Nephron (organoid): Measurements from ENCODE around the gene ZNHIT1.
A peak's percentile ranks its signal among the peaks of the same experiment; 100 is the strongest.

ENCODE experiments used
- H3K27ac Mint-ChIP-seq, 3 experiments: 2 replicates each; pipeline ENCODE4 v1.8.0; 2020; ENCODE audit warnings: mixed read lengths in 3 of 3, mild to moderate bottlenecking in 2 of 3, moderate library complexity in 1 of 3
- H3K27me3 Mint-ChIP-seq: 2 replicates; pipeline ENCODE4 v1.8.0; 2021; ENCODE audit warnings: low read depth, mild to moderate bottlenecking, moderate library complexity, mixed read lengths
- H3K36me3 Mint-ChIP-seq: 2 replicates; pipeline ENCODE4 v1.8.0; 2020; ENCODE audit warnings: low read depth, mixed read lengths
- H3K4me1 Mint-ChIP-seq: 2 replicates; pipeline ENCODE4 v1.8.0; 2020; ENCODE audit warnings: mixed read lengths
- H3K4me3 Mint-ChIP-seq, 3 experiments: 2 replicates each; pipeline ENCODE4 v1.8.0; 2020; ENCODE audit warnings: mild to moderate bottlenecking in 3 of 3, mixed read lengths in 3 of 3, moderate library complexity in 2 of 3
- H3K9me3 Mint-ChIP-seq: 2 replicates; pipeline ENCODE4 v1.8.0; 2020; ENCODE audit warnings: mixed read lengths
- TF ChIP-seq, protein P1 (sequence below), 3 experiments: fragments of 200-600 bp; sonication (generic); IDR thresholded peaks; one replicate each; pipeline ENCODE4 v1.5.0; 2021; ENCODE audit warnings: antibody characterized with exemption in 3 of 3; ENCODE audit not compliant: unreplicated experiment in 3 of 3

The ZNHIT1 gene

DNA sequence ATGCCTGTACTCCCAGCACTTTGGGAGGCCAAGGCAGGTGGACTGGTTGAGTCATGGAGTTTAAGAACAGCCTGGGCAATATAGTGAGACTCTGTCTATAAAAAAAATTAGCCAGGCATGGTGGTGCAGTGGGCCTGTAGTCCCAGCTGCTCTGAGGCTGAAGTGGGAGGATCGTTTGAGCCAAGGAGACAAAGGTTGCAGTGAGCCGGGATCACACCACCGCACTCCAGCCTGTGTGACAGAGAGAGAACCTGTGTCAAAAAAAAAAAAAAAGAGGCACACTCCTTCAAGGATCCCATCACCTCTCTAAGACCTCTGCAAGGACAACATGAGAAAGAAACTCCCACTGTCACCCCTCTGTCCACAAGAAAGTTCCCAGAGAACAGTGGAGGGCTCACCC, 42.3 kb upstream of the ZNHIT1 start:
- Mint-ChIP-seq H3K36me3 (no peaks in the 10 kb centered on the region), H3K9me3 (peaks cover 4% of the 10 kb centered on the region), H3K27ac (no peak overlapping the region), H3K4me3 (peak overlapping the region in 1 of 3 experiments; percentile 27), H3K4me1 (peaks cover 17% of the 10 kb centered on the region), H3K27me3 (peaks cover 100% of the 10 kb centered on the region)
- TF ChIP-seq, protein P1, sequence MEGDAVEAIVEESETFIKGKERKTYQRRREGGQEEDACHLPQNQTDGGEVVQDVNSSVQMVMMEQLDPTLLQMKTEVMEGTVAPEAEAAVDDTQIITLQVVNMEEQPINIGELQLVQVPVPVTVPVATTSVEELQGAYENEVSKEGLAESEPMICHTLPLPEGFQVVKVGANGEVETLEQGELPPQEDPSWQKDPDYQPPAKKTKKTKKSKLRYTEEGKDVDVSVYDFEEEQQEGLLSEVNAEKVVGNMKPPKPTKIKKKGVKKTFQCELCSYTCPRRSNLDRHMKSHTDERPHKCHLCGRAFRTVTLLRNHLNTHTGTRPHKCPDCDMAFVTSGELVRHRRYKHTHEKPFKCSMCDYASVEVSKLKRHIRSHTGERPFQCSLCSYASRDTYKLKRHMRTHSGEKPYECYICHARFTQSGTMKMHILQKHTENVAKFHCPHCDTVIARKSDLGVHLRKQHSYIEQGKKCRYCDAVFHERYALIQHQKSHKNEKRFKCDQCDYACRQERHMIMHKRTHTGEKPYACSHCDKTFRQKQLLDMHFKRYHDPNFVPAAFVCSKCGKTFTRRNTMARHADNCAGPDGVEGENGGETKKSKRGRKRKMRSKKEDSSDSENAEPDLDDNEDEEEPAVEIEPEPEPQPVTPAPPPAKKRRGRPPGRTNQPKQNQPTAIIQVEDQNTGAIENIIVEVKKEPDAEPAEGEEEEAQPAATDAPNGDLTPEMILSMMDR (IDR thresholded peaks at IDR 0.05; ENCODE audit: unreplicated experiment in 3 of 3) = no peak

- H3K4me1 Mint-ChIP-seq = peaks cover 11% of the 10 kb centered on the region
- peaks cover 4% of the 10 kb centered on the region for H3K9me3 Mint-ChIP-seq
- TF ChIP-seq, protein P1 (IDR thresholded peaks at IDR 0.05; ENCODE audit: unreplicated experiment in 3 of 3) = no peak
- no peak overlapping the region for H3K4me3 Mint-ChIP-seq
- no peaks in the 10 kb centered on the region for H3K36me3 Mint-ChIP-seq
- no peak overlapping the region for H3K27ac Mint-ChIP-seq
- H3K27me3 Mint-ChIP-seq = peaks cover 99% of the 10 kb centered on the region
These were observed 40.3 kb upstream of the ZNHIT1 start for GRCh38 chr7:101177644-101178043.

DNA sequence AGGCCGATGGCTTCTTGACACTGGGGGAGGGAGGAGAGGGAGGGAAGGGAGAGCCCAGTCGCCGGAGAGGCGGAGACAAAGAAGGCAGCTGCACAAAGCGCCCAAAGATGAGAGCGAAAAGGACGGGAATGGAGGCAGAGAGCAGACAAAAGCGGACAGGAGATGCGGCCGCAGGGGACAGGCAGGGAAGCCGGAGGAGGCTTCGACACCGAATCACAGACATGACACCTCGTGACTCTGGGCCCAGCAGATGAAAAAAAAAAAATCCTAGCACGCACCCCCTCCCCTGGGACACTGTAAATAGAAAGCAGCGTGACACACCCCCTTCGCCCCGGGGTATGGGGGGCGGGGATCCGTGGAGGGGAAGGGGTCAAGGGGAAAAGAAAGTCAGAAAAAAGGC, 38.8 kb upstream of the ZNHIT1 start:
- H3K9me3 Mint-ChIP-seq = peaks cover 4% of the 10 kb centered on the region
- H3K36me3 Mint-ChIP-seq = no peaks in the 10 kb centered on the region
- peaks cover 12% of the 10 kb centered on the region for H3K4me1 Mint-ChIP-seq
- no peak overlapping the region for H3K27ac Mint-ChIP-seq
- TF ChIP-seq, protein P1 (IDR thresholded peaks at IDR 0.05; ENCODE audit: unreplicated experiment in 3 of 3) = no peak
- peak overlapping the region; percentile 65 to 71 (median 70) for H3K4me3 Mint-ChIP-seq
- H3K27me3 Mint-ChIP-seq = peaks cover 87% of the 10 kb centered on the region

- Mint-ChIP-seq H3K27ac (no peak overlapping the region), H3K27me3 (peaks cover 85% of the 10 kb centered on the region), H3K36me3 (no peaks in the 10 kb centered on the region), H3K4me3 (peak overlapping the region in 1 of 3 experiments; percentile 70), H3K9me3 (peaks cover 4% of the 10 kb centered on the region), H3K4me1 (peaks cover 12% of the 10 kb centered on the region)
- TF ChIP-seq, protein P1 (IDR thresholded peaks at IDR 0.05; ENCODE audit: unreplicated experiment in 3 of 3) = no peak
These were observed 38.3 kb upstream of the ZNHIT1 start for GRCh38 chr7:101179713-101180112.

GRCh38 chr7:101180130-101180755, 37.7 kb upstream of the ZNHIT1 start, which contains the start of gene NAT16:
TSS of gene NAT16 (minus strand) at chr7:101180293. CDS start at chr7:101174807, 5,486 bp downstream.
- peaks cover 85% of the 10 kb centered on the region for H3K27me3 Mint-ChIP-seq

More at GRCh38 chr7:101180130-101180755, 37.7 kb upstream of the ZNHIT1 start, which contains the start of gene NAT16:
- Mint-ChIP-seq H3K4me1 (peaks cover 12% of the 10 kb centered on the region), H3K36me3 (no peaks in the 10 kb centered on the region), H3K9me3 (peaks cover 4% of the 10 kb centered on the region), H3K27ac (no peak within 1 kb of the TSS), H3K4me3 (peak within 1 kb of the TSS; percentile 65 to 73 (median 71))
- TF ChIP-seq, protein P1 (IDR thresholded peaks at IDR 0.05; ENCODE audit: unreplicated experiment in 3 of 3) = no peak
